ENCODE data around the gene ZXDA.

ZXDA gene

DNA sequence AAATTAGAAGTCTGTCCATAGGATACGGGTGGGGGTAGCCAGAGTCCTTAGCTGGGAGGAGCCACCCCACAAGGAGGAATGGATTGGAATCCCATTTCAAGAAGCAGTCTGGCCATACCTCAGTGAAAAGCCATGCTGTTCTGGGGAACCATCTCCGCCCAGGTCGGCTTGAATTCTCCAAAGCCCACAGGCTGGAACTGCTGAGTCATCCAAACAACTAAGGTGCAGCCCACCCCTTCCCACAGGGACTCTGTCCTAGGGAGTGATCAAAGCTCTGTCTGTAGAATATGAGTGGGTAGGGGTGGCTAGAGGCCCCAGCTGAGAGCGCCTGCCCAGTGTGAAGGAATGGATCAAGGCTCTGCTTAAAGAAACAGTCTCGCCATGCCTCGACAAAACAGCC lies 38.8 kb downstream of the ZXDA start:
- no peak for DNase-seq (ENCODE audit: low read depth)

All from non-pigmented ciliary epithelial cell (primary cell).